Vagina (tissue), 2 donors: ENCODE measurements around the gene ZNF423. TPM values are rescaled to one million over a fixed set of nuclear protein-coding genes. Genes with fewer than 3 reads are reported as not detected.
A peak's percentile ranks its signal among the peaks of the same experiment; 100 is the strongest.

Source experiments
- DNase-seq, 2 donors: peaks; one replicate each; pipeline ENCODE4 v3.0.0-alpha.2; 2017; ENCODE audit errors: extremely low spot score in 2 of 2
- H3K27ac ChIP-seq: fragments of 200-600 bp; sonication (generic); one replicate; pipeline ENCODE4 v1.5.1; 2019
- H3K27me3 ChIP-seq: fragments of 200-600 bp; sonication (generic); one replicate; pipeline ENCODE4 v1.5.1; 2019
- H3K36me3 ChIP-seq, 2 donors: fragments of 200-600 bp; sonication (generic); one replicate each; pipeline ENCODE4 v1.5.1; 2017 to 2019
- H3K4me1 ChIP-seq: fragments of 200-600 bp; sonication (generic); one replicate; pipeline ENCODE4 v1.5.1; 2019
- H3K4me3 ChIP-seq, 2 donors: fragments of 200-600 bp; sonication (generic); 1 replicate in 1 of 2; 2 replicates in 1 of 2; pipeline ENCODE4 v1.5.1; 2016 to 2019
- H3K9me3 ChIP-seq: fragments of 200-600 bp; sonication (generic); one replicate; pipeline ENCODE4 v1.5.1; 2019
- POLR2A ChIP-seq, 2 donors: fragments of 450-650 bp; IDR thresholded peaks; one replicate each; pipeline ENCODE4 v1.6.1; 2017; ENCODE audit warnings: antibody characterized with exemption in 2 of 2, mild to moderate bottlenecking in 2 of 2, moderate library complexity in 2 of 2
- POLR2AphosphoS5 ChIP-seq, 2 donors: sonication (generic); formaldehyde crosslinking; IDR thresholded peaks; one replicate each; pipeline ENCODE4 v1.9.0; 2017; ENCODE audit warnings: antibody characterized with exemption in 2 of 2, mild to moderate bottlenecking in 2 of 2, low read depth in 1 of 2; ENCODE audit not compliant: insufficient read depth in 1 of 2
- intact Hi-C: fragments of 100-400 bp; cut with DNase I; formaldehyde crosslinking; loops from one replicate; pipeline ENCODE4 v1.15.1; 2023
- total RNA-seq: library from RNA; depleted of rRNA; stranded (reverse); fragments of >200 nt; gene quantifications from one replicate; pipeline ENCODE4 v1.2.3, GENCODE V29; 2016
- TF ChIP-seq, protein P1 (sequence below), 3 experiments: fragments of 450-650 bp in 2 of 3; fragments of 200-600 bp in 1 of 3; sonication (generic) in 1 of 3; IDR thresholded peaks; one replicate each; pipeline ENCODE4 v1.5.1; 2017 to 2019; ENCODE audit warnings: antibody characterized with exemption in 3 of 3, mild to moderate bottlenecking in 2 of 3, moderate library complexity in 2 of 3

ZNF423 gene
- total RNA-seq, 1 donor from 2014 or later, result 10.3 TPM

DNA sequence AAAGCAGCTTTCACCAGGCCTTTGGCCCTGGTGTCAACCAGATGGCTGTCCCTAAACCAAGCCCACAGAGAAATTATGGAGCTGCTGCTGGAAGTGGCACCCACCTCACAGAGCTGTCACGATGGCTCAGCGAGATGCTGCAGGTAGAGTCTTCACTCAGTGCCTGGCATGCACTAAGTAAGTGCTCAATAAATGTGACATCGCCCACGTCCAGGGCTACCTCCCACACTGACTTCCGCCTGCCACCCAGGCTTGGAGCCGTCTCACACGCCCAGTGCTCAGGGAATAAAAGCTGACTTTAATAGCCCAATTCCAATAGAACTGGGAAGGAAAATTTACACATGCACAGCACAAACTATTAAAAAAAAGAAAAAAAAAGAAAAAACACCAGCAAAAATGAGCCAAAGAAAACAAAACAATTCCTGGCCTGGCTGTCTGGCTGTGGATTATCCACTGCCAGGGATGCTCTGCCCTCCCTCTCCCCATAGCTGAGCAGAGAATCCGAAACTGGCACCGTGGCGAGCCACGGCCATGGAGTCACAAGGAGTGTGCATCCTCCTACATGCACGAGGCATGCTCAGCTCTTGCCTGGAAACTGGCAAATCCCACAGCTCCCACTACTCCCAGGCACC is 68.9 kb downstream of the ZNF423 start:
- Histone ChIP-seq H3K27ac (peak overlapping the region; percentile 67), H3K4me1 (peaks cover 25% of the 10 kb centered on the region), H3K27me3 (no peaks in the 10 kb centered on the region), H3K36me3 (no peaks in the 10 kb centered on the region), H3K4me3 (no peak overlapping the region), H3K9me3 (no peaks in the 10 kb centered on the region)
- no peak for DNase-seq
- TF ChIP-seq, protein P1, sequence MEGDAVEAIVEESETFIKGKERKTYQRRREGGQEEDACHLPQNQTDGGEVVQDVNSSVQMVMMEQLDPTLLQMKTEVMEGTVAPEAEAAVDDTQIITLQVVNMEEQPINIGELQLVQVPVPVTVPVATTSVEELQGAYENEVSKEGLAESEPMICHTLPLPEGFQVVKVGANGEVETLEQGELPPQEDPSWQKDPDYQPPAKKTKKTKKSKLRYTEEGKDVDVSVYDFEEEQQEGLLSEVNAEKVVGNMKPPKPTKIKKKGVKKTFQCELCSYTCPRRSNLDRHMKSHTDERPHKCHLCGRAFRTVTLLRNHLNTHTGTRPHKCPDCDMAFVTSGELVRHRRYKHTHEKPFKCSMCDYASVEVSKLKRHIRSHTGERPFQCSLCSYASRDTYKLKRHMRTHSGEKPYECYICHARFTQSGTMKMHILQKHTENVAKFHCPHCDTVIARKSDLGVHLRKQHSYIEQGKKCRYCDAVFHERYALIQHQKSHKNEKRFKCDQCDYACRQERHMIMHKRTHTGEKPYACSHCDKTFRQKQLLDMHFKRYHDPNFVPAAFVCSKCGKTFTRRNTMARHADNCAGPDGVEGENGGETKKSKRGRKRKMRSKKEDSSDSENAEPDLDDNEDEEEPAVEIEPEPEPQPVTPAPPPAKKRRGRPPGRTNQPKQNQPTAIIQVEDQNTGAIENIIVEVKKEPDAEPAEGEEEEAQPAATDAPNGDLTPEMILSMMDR (IDR thresholded peaks at IDR 0.05), result no peak
- TF ChIP-seq POLR2AphosphoS5 (IDR thresholded peaks at IDR 0.05; ENCODE audit: insufficient read depth in 1 of 2, low read depth in 1 of 2) (no peak), POLR2A (IDR thresholded peaks at IDR 0.05) (no peak)
- intact Hi-C loops, result no loop called here

DNA sequence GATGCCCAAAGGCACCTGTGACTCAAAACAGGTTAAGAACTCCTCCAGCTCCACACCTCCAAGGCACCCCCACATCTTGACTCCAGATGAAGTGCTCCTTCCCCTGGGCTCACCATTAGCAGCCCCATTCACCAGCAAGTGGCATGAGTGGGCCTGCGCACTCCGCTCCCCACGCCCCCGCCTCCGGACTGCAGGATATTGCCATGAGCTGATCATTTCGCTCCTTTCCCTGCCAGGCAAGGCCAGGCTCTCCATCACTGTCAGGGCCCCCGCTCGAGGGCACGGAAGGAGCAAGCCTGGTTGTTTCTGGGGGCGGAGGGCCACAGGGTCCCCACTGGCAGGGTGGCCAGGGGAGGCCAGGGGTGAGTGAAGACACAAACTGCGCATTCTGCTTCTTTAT is 69.9 kb downstream of the ZNF423 start:
- Histone ChIP-seq H3K4me1 (peaks cover 25% of the 10 kb centered on the region), H3K36me3 (no peaks in the 10 kb centered on the region), H3K9me3 (no peaks in the 10 kb centered on the region), H3K4me3 (no peak overlapping the region), H3K27me3 (no peaks in the 10 kb centered on the region), H3K27ac (no peak overlapping the region)
- no peak for DNase-seq
- intact Hi-C loops, result no loop called here
- TF ChIP-seq, protein P1 (IDR thresholded peaks at IDR 0.05), result no peak
- no peak for TF ChIP-seq POLR2AphosphoS5 (IDR thresholded peaks at IDR 0.05; ENCODE audit: insufficient read depth in 1 of 2, low read depth in 1 of 2)
- TF ChIP-seq POLR2A (IDR thresholded peaks at IDR 0.05), result no peak

DNA sequence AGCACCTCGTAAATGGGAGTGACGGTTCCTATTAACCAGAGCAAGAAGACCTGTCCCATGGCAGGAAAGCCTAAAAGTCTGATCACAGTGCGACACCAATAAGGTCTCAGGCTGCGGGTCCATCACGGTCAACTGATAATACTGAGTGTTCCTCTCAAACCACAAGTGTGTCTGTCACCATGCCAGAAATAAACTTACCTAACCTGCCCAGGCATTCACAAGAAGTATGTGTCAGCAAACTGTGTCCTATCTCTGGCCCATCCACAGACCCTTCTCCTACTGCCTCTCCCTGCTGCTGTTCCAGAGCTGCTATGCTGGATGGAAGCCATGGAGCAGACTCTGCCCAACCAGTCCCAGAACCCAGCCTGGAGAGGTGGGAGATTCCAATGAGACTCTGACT is 73.5 kb downstream of the ZNF423 start:
- Histone ChIP-seq H3K4me1 (peaks cover 5% of the 10 kb centered on the region), H3K9me3 (no peaks in the 10 kb centered on the region), H3K36me3 (no peaks in the 10 kb centered on the region), H3K27ac (no peak overlapping the region), H3K4me3 (no peak overlapping the region), H3K27me3 (no peaks in the 10 kb centered on the region)
- intact Hi-C loops, result no loop called here
- TF ChIP-seq POLR2AphosphoS5 (IDR thresholded peaks at IDR 0.05; ENCODE audit: insufficient read depth in 1 of 2, low read depth in 1 of 2), result no peak
- TF ChIP-seq, protein P1 (IDR thresholded peaks at IDR 0.05), result no peak
- TF ChIP-seq POLR2A (IDR thresholded peaks at IDR 0.05), result no peak
- no peak for DNase-seq

DNA sequence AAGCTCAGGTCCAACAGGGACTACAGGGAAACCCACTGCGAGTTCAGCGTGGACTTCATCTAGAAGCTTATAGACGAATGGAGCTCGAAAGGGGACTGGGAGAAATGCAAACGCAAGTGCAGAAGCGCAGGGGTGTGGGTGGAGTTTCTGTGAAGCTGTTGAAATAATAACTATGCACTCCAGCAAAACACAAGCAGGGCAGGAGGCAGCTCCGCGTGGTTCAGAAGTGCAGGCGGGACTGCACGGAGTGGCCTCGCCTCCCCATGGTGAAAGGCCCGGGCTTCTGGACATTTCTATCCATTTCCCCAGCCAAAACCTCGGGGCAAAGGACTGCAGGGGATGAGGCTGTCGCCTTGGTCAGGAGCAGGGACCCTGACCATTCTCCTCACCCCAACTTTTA is 74.5 kb downstream of the ZNF423 start:
- DNase-seq, result no peak
- H3K27ac ChIP-seq, result no peak overlapping the region
- intact Hi-C loops, result no loop called here
- H3K4me3 ChIP-seq, result no peak overlapping the region
- no peaks in the 10 kb centered on the region for H3K27me3 ChIP-seq
- H3K36me3 ChIP-seq, result no peaks in the 10 kb centered on the region
- no peaks in the 10 kb centered on the region for H3K4me1 ChIP-seq
- no peak for TF ChIP-seq POLR2A (IDR thresholded peaks at IDR 0.05)
- no peak for TF ChIP-seq POLR2AphosphoS5 (IDR thresholded peaks at IDR 0.05; ENCODE audit: insufficient read depth in 1 of 2, low read depth in 1 of 2)
- TF ChIP-seq, protein P1 (IDR thresholded peaks at IDR 0.05), result no peak
- no peaks in the 10 kb centered on the region for H3K9me3 ChIP-seq

DNA sequence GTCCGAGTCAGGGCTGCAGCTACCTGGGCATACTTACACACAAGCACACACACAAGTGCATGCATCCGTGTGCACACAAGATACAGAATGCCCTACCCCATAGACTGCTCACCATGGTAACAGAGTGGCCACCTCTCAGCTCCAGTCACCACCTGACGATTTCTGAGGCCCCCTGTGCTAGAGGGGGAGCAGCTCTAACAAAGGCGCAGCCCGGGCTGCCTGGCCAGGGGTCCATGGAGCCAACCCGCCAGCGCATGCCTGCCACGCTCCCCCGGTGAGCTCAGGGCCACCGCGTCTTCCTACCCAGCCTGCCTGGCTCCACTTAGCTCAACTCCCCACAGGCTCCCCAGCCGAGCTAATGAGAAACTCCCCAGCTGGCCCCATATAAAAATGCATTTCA is 75.5 kb downstream of the ZNF423 start:
- no peak for TF ChIP-seq POLR2A (IDR thresholded peaks at IDR 0.05)
- TF ChIP-seq, protein P1 (IDR thresholded peaks at IDR 0.05), result no peak
- TF ChIP-seq POLR2AphosphoS5 (IDR thresholded peaks at IDR 0.05; ENCODE audit: insufficient read depth in 1 of 2, low read depth in 1 of 2), result no peak
- no peak for DNase-seq
- intact Hi-C loops, result no loop called here
- no peak overlapping the region for H3K4me3 ChIP-seq
- H3K27ac ChIP-seq, result no peak overlapping the region
- no peaks in the 10 kb centered on the region for H3K9me3 ChIP-seq
- H3K4me1 ChIP-seq, result no peaks in the 10 kb centered on the region
- H3K27me3 ChIP-seq, result no peaks in the 10 kb centered on the region
- H3K36me3 ChIP-seq, result no peaks in the 10 kb centered on the region
